HepG2 (cell line): ENCODE data around the gene FANCE. TPM values are rescaled to one million over a fixed set of nuclear protein-coding genes. Genes with fewer than 3 reads are reported as not detected.
A peak's percentile ranks its signal among the peaks of the same experiment; 100 is the strongest.

Source experiments
- AFF4 ChIP-seq: sonication (generic); formaldehyde crosslinking; IDR thresholded peaks from 2 replicates; pipeline ENCODE4 v1.4.0; 2020; ENCODE audit warnings: missing genetic modification reagents
- CBFB ChIP-seq: sonication (generic); formaldehyde crosslinking; IDR thresholded peaks from 2 replicates; pipeline ENCODE4 v1.4.0; 2020; ENCODE audit warnings: missing genetic modification reagents
- DMAP1 ChIP-seq: IDR thresholded peaks from 2 replicates; pipeline ENCODE4 v1.6.1; 2016
- GRHL1 ChIP-seq: sonication (generic); formaldehyde crosslinking; conservative IDR thresholded peaks from 2 replicates; pipeline ENCODE4 v1.8.0; 2022; ENCODE audit warnings: missing genetic modification reagents
- MAFK ChIP-seq, 2 experiments: IDR thresholded peaks in 1 of 2; conservative IDR thresholded peaks in 1 of 2; 2 replicates each; pipeline ENCODE4 v1.6.1; 2011; ENCODE audit warnings: improper control_type of control experiment in 2 of 2, low read length in 2 of 2
- POLR2AphosphoS5 ChIP-seq: IDR thresholded peaks from 2 replicates; pipeline ENCODE4 v1.6.1; 2012; ENCODE audit warnings: low read depth, low read length
- TBP ChIP-seq: sonication (generic); formaldehyde crosslinking; IDR thresholded peaks from 2 replicates; pipeline ENCODE4 v1.5.0; 2020; ENCODE audit warnings: missing genetic modification reagents
- TEF ChIP-seq: sonication (generic); formaldehyde crosslinking; IDR thresholded peaks from 2 replicates; pipeline ENCODE4 v1.5.0; 2020; ENCODE audit warnings: missing genetic modification reagents
- THAP8 ChIP-seq: sonication (generic); formaldehyde crosslinking; IDR thresholded peaks from 2 replicates; pipeline ENCODE4 v1.5.1; 2020; ENCODE audit warnings: missing genetic modification reagents, mild to moderate bottlenecking, borderline replicate concordance
- YY1 ChIP-seq: IDR thresholded peaks from 2 replicates; pipeline ENCODE4 v1.6.1; 2011; ENCODE audit warnings: low read length, low read depth, moderate library complexity, mild to moderate bottlenecking; ENCODE audit not compliant: insufficient read depth, insufficient replicate concordance
- ZBTB21 ChIP-seq: sonication (generic); formaldehyde crosslinking; IDR thresholded peaks from 2 replicates; pipeline ENCODE4 v1.4.0; 2020; ENCODE audit warnings: missing genetic modification reagents
- ZBTB34 ChIP-seq: sonication (generic); formaldehyde crosslinking; IDR thresholded peaks from 2 replicates; pipeline ENCODE4 v1.8.0; 2022; ENCODE audit warnings: mild to moderate bottlenecking, missing genetic modification reagents
- ZFP62 ChIP-seq: sonication (generic); formaldehyde crosslinking; IDR thresholded peaks from 2 replicates; pipeline ENCODE4 v1.4.0; 2020; ENCODE audit warnings: missing genetic modification reagents
- ZMYM3 ChIP-seq: sonication (generic); formaldehyde crosslinking; IDR thresholded peaks from 2 replicates; pipeline ENCODE4 v1.5.1; 2020; ENCODE audit warnings: mild to moderate bottlenecking, missing genetic modification reagents
- ZNF136 ChIP-seq: sonication (generic); formaldehyde crosslinking; IDR thresholded peaks from 2 replicates; pipeline ENCODE4 v1.8.1; 2022; ENCODE audit warnings: low read depth, mild to moderate bottlenecking, moderate library complexity, missing genetic modification reagents
- ZNF691 ChIP-seq: sonication (generic); formaldehyde crosslinking; IDR thresholded peaks from 2 replicates; pipeline ENCODE4 v1.4.0; 2020; ENCODE audit warnings: missing genetic modification reagents, low read depth, mild to moderate bottlenecking, borderline replicate concordance
- ZNF7 ChIP-seq: IDR thresholded peaks from 2 replicates; pipeline ENCODE4 v1.6.1; 2016; ENCODE audit warnings: missing biosample characterization, missing genetic modification reagents
- ZSCAN20 ChIP-seq: sonication (generic); formaldehyde crosslinking; IDR thresholded peaks from 2 replicates; pipeline ENCODE4 v1.4.0; 2020; ENCODE audit warnings: missing genetic modification reagents, mild to moderate bottlenecking, borderline replicate concordance
- ZSCAN31 ChIP-seq: sonication (generic); formaldehyde crosslinking; IDR thresholded peaks from 2 replicates; pipeline ENCODE4 v1.5.0; 2020; ENCODE audit warnings: low read depth, mild to moderate bottlenecking, missing genetic modification reagents
- polyA plus RNA-seq, 8 experiments: library from polyadenylated mRNA; depleted of rRNA in 3 of 8; stranded (reverse) in 7 of 8; unstranded in 1 of 8; fragments of >200 nt; fragmentation: Illumina TruSeq in 4 of 8; extraction: Trizol in 4 of 8; gene quantifications; 2 replicates each; pipeline versions ENCODE4 v1.2.1 to v1.2.3, GENCODE V29; 2011 to 2016; ENCODE audit warnings: low read depth in 4 of 8, missing spikeins in 1 of 8, mixed read lengths in 1 of 8; ENCODE audit not compliant: insufficient read depth in 1 of 8
- total RNA-seq, 5 experiments: library from RNA; depleted of rRNA; stranded (reverse); fragments of >200 nt; fragmentation: Illumina TruSeq; extraction: Trizol; gene quantifications; 2 replicates each; pipeline ENCODE4 v1.2.3, GENCODE V29; 2016; ENCODE audit warnings: low read depth in 1 of 5

Gene FANCE
- total and polyA plus RNA-seq, 2 of the 13 experiments (the other 11 are each of a cell fraction or from before 2014, with no cell fraction given), result 7.1 to 11.2 TPM

- TF ChIP-seq TEF (CRISPR knock-in tag), result no peak
- TF ChIP-seq ZNF136 (CRISPR knock-in tag), result no peak
- 0 out of 2 replicates have a peak, but pooled peaks have one; percentile 74 for TF ChIP-seq ZFP62 (CRISPR knock-in tag)
- TF ChIP-seq THAP8 (CRISPR knock-in tag), result peak; percentile 89; the same call in 1 of the 2 replicates
- no peak for TF ChIP-seq TBP (CRISPR knock-in tag)
- TF ChIP-seq ZSCAN20 (CRISPR knock-in tag), result no peak; the same call in 1 of the 2 replicates
- TF ChIP-seq ZSCAN31, result peak; percentile 83
- TF ChIP-seq YY1, result peak; percentile 83
- peak; percentile 50; the same call in 1 of the 2 replicates for TF ChIP-seq ZMYM3 (CRISPR knock-in tag)
- peak; percentile 100 for TF ChIP-seq DMAP1 (CRISPR knock-in tag)
- TF ChIP-seq ZNF7 (CRISPR knock-in tag), result no peak; the same call in 1 of the 2 replicates
- peak; percentile 96; the same call in 1 of the 2 replicates for TF ChIP-seq ZNF691 (CRISPR knock-in tag)
- TF ChIP-seq ZBTB34 (CRISPR knock-in tag), result peak; percentile 81
- peak; percentile 97 for TF ChIP-seq AFF4 (CRISPR knock-in tag)
- 0 out of 4 replicates have a peak, but pooled peaks of 1 of the 2 experiments have one; percentile 0 for TF ChIP-seq MAFK (conservative IDR thresholded peaks at IDR 0.05 in 1 of 2, IDR thresholded peaks at IDR 0.05 in 1 of 2; ENCODE audit: low read length in 2 of 2)
- TF ChIP-seq ZBTB21 (CRISPR knock-in tag), result no peak
- peak; percentile 100 for TF ChIP-seq POLR2AphosphoS5
- TF ChIP-seq CBFB (CRISPR knock-in tag), result peak; percentile 82
- no peak for TF ChIP-seq GRHL1 (CRISPR knock-in tag)
These were observed 16.2 kb downstream of the FANCE start, which contains the start of gene RPL10A (continued) for GRCh38 chr6:35468181-35468979.
